Liver (tissue), 9 donors: ENCODE results near the gene TMPRSS6. TPM values are rescaled to one million over a fixed set of nuclear protein-coding genes. Genes with fewer than 3 reads are reported as not detected.

Experiments used
- DNase-seq: peaks from one replicate; pipeline ENCODE4 v3.0.0-alpha.2; 2017; ENCODE audit warnings: low spot score
- H3K27ac ChIP-seq, 2 donors: one replicate each; pipeline ENCODE4 v1.7.0; 2013; ENCODE audit warnings: inconsistent platforms in 2 of 2, low read length in 2 of 2, control low read depth in 1 of 2, low read depth in 1 of 2, mild to moderate bottlenecking in 1 of 2
- H3K27me3 ChIP-seq, 4 donors: one replicate each; pipeline versions ENCODE4 v1.6.1 to v1.7.0; 2013; ENCODE audit warnings: low read length in 3 of 4, inconsistent platforms in 1 of 4, mild to moderate bottlenecking in 1 of 4, moderate library complexity in 1 of 4; ENCODE audit not compliant: control insufficient read depth in 4 of 4, insufficient read depth in 4 of 4
- H3K36me3 ChIP-seq, 4 donors: one replicate each; pipeline versions ENCODE4 v1.6.1 to v1.7.0; 2013; ENCODE audit warnings: low read length in 3 of 4, mild to moderate bottlenecking in 3 of 4, low read depth in 1 of 4, moderate library complexity in 1 of 4; ENCODE audit not compliant: control insufficient read depth in 4 of 4, insufficient read depth in 3 of 4
- H3K4me1 ChIP-seq, 4 donors: one replicate each; pipeline versions ENCODE4 v1.6.1 to v1.7.0; 2013; ENCODE audit warnings: low read length in 3 of 4, mild to moderate bottlenecking in 3 of 4, moderate library complexity in 1 of 4; ENCODE audit not compliant: control insufficient read depth in 4 of 4, insufficient read depth in 4 of 4
- H3K4me3 ChIP-seq, 3 donors: one replicate each; pipeline versions ENCODE4 v1.6.1 to v1.7.0; 2013; ENCODE audit warnings: low read length in 3 of 3, control low read depth in 1 of 3, low read depth in 1 of 3, mild to moderate bottlenecking in 1 of 3
- H3K9ac ChIP-seq, 2 donors: one replicate each; pipeline ENCODE4 v1.7.0; 2013; ENCODE audit warnings: low read length in 2 of 2, mild to moderate bottlenecking in 2 of 2, moderate library complexity in 2 of 2, control low read depth in 1 of 2, low read depth in 1 of 2
- H3K9me3 ChIP-seq, 4 donors: one replicate each; pipeline versions ENCODE4 v1.6.1 to v1.7.0; 2013; ENCODE audit warnings: low read length in 3 of 4; ENCODE audit not compliant: control insufficient read depth in 4 of 4
- ATF3 ChIP-seq: IDR thresholded peaks from 2 replicates; pipeline ENCODE4 v1.6.1; 2016; ENCODE audit warnings: antibody characterized with exemption
- CTCF ChIP-seq: fragments of 150-350 bp; IDR thresholded peaks from 2 replicates; pipeline ENCODE4 v1.5.1; 2017; ENCODE audit warnings: improper control_type of control experiment, low read depth, low read length; ENCODE audit not compliant: missing input control
- EGR1 ChIP-seq, 2 donors: IDR thresholded peaks; 2 replicates each; pipeline ENCODE4 v1.6.1; 2016 to 2018; ENCODE audit warnings: antibody characterized with exemption in 2 of 2, low read depth in 2 of 2
- FOXA1 ChIP-seq: IDR thresholded peaks from 2 replicates; pipeline ENCODE4 v1.6.1; 2016; ENCODE audit warnings: antibody characterized with exemption
- FOXA2 ChIP-seq: IDR thresholded peaks from 2 replicates; pipeline ENCODE4 v1.6.1; 2016; ENCODE audit warnings: antibody characterized with exemption
- HNF4A ChIP-seq, 2 donors: conservative IDR thresholded peaks; 2 replicates each; pipeline ENCODE4 v1.6.1; 2016; ENCODE audit warnings: antibody characterized with exemption in 2 of 2, mild to moderate bottlenecking in 2 of 2
- HNF4G ChIP-seq: IDR thresholded peaks from 2 replicates; pipeline ENCODE4 v1.6.1; 2016; ENCODE audit warnings: antibody characterized with exemption
- MAX ChIP-seq: IDR thresholded peaks from 2 replicates; pipeline ENCODE4 v1.6.1; 2016; ENCODE audit warnings: antibody characterized with exemption
- NR2F2 ChIP-seq: IDR thresholded peaks from 2 replicates; pipeline ENCODE4 v1.6.1; 2016; ENCODE audit warnings: antibody characterized with exemption
- RAD21 ChIP-seq, 2 donors: IDR thresholded peaks; 2 replicates each; pipeline ENCODE4 v1.6.1; 2016; ENCODE audit warnings: antibody characterized with exemption in 2 of 2, mild to moderate bottlenecking in 2 of 2
- RXRA ChIP-seq, 2 donors: IDR thresholded peaks; 2 replicates each; pipeline ENCODE4 v1.6.1; 2017 to 2018; ENCODE audit warnings: antibody characterized with exemption in 2 of 2, mild to moderate bottlenecking in 1 of 2
- SP1 ChIP-seq: IDR thresholded peaks from 2 replicates; pipeline ENCODE4 v1.6.1; 2018; ENCODE audit warnings: antibody characterized with exemption, mild to moderate bottlenecking
- TAF1 ChIP-seq: conservative IDR thresholded peaks from 2 replicates; pipeline ENCODE4 v1.6.1; 2016; ENCODE audit warnings: antibody characterized with exemption, mild to moderate bottlenecking
- YY1 ChIP-seq: IDR thresholded peaks from 2 replicates; pipeline ENCODE4 v1.6.1; 2016; ENCODE audit warnings: antibody characterized with exemption, mild to moderate bottlenecking
- ZBTB33 ChIP-seq: IDR thresholded peaks from 2 replicates; pipeline ENCODE4 v1.6.1; 2016; ENCODE audit warnings: antibody characterized with exemption
- WGBS: extraction: QIAGEN DNeasy Blood & Tissue Kit; methylation state at CpG from one replicate; pipeline ENCODE4 v1.1.7; 2013; 5-methylcytosine and 5-hydroxymethylcytosine counted together
- polyA plus RNA-seq, 2 donors: library from polyadenylated mRNA; stranded (reverse) in 1 of 2; unstranded in 1 of 2; fragments of 200-250 nt in 1 of 2; fragments of >200 nt in 1 of 2; fragmentation: Nextera tagmentation in 1 of 2; extraction: Ambion mirVana in 1 of 2; gene quantifications; one replicate each; pipeline versions ENCODE4 v1.2.1 to v1.2.3, GENCODE V29; 2013 to 2015
- total RNA-seq, 2 donors: library from RNA; depleted of rRNA; stranded (reverse); fragments of >200 nt; gene quantifications; one replicate each; pipeline ENCODE4 v1.2.3, GENCODE V29; 2014
- donor health status: healthy.
- donor health status: healthy.
- donor health status: healthy.
- donor health status: healthy.
- donor health status: healthy.

TMPRSS6 gene
- total and polyA plus RNA-seq, 4 donors = 12.6 to 47.1 (median 39.9) TPM

DNA sequence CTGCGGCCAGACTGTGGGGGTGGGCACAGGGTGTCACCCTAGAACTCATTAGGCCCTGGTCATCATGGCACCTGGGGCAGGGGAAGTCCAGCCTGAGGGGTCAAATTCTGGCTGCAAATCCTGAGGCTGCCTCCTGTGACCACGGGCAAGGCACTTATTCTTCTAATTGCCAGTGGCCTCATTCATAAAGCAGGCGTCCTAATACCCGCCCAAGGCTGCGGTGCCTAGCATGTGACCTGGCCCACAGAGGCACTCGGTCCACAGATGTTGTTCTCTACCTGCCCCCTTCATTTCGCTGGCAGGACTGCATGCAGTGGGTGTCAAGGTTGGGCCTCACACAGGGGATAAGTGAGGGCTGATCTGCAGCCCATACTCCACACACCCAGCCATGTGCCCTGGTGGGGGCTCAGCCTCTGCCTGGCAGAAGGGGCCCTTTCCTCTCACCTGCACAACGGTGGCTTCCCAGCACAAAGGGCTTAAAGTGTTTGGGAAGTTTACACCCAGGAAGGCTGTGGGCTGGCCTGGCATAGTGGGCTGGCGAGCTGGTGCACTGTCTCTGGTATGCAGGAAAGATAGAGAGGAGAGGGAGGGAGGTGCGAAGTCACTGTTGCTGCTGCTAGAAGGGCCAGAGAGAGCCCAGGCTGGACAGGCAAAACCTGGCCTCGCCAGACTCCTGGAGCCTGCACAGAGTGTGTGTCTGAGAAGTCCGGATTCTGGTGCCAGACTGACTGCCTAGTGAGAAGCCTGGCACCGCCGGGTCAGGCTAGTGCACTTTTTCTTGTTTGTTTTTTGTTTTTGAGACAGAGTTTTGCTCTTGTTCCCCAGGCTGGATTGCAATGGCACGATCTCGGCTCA is 86.8 kb downstream of the TMPRSS6 start:
- H3K36me3 ChIP-seq = peaks cover 0 to 7% (median 6%) of the 10 kb centered on the region in 4 donors
- H3K9ac ChIP-seq = peak overlapping the region in 1 of 2 donors; percentile 44
- no peak for TF ChIP-seq RAD21 (IDR thresholded peaks at IDR 0.05)
- H3K4me3 ChIP-seq = no peak overlapping the region
- peak overlapping the region; percentile 91 to 93 for H3K27ac ChIP-seq
- H3K27me3 ChIP-seq = no peaks in the 10 kb centered on the region
- H3K9me3 ChIP-seq = no peaks in the 10 kb centered on the region
- no peak for DNase-seq
- 28% methylated on average over 16 of the region's 16 CpGs for WGBS
- H3K4me1 ChIP-seq = peaks cover 4 to 80% (median 60%) of the 10 kb centered on the region in 4 donors

DNA sequence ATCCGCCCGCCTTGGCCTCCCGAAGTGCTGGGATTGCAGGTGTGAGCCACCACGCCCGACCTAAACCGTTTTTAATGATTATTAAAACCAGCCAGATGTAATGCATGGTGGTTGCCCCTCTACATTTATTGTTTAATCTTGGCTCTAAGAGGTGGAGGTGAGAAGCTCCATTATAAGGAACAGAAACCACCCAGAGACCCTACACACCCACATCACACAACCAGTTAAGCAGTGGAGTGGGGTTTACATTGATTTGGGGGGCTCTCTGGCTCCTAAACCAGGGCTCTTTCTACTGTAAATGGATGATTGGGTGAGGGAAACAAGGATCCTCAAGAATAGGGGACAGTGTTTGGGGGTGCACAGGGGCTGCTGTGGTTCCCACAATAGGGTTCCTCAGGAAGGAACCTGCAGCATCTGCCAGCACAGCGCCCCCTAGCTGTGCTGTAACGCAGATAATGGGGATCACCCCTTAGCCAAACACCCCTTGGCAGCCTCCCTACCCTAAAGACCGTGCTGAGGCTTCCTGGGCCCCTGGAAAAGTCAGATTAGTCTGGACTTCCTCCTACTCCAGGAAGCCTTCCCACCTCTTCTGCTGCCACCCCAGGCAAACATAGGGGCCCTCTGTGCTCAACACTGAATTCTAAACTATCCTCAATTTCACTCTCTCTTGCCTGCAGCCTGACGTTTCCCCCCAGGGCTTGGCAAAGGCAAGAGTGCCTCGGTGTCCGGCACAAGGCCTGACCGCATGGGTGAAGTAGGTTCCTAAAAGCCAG is 87.6 kb downstream of the TMPRSS6 start:
- H3K4me3 ChIP-seq = no peak overlapping the region
- H3K36me3 ChIP-seq = peaks cover 0 to 2% (median 0%) of the 10 kb centered on the region in 4 donors
- WGBS = 42% methylated on average over 13 of the region's 13 CpGs
- no peaks in the 10 kb centered on the region for H3K9me3 ChIP-seq
- TF ChIP-seq RAD21 (IDR thresholded peaks at IDR 0.05) (peak in 1 of 2 donors; percentile 49), SP1 (no peak), ATF3 (no peak), CTCF (peak; percentile 59), ZBTB33 (no peak), YY1 (no peak), TAF1 (no peak)
- peak overlapping the region; percentile 91 to 93 for H3K27ac ChIP-seq
- H3K4me1 ChIP-seq = peaks cover 6 to 80% (median 60%) of the 10 kb centered on the region in 4 donors
- DNase-seq = peak; percentile 63
- H3K9ac ChIP-seq = no peak overlapping the region
- H3K27me3 ChIP-seq = no peaks in the 10 kb centered on the region

GRCh38 chr22:37021041-37021440 is 88.5 kb downstream of the TMPRSS6 start:
- Histone ChIP-seq H3K27me3 (no peaks in the 10 kb centered on the region), H3K9ac (no peak overlapping the region), H3K36me3 (peaks cover 0 to 5% (median 1%) of the 10 kb centered on the region in 4 donors), H3K9me3 (no peaks in the 10 kb centered on the region), H3K27ac (peak overlapping the region; percentile 94 to 95), H3K4me3 (peak overlapping the region in 1 of 3 donors; percentile 36), H3K4me1 (peaks cover 9 to 80% (median 61%) of the 10 kb centered on the region in 4 donors)
- TF ChIP-seq HNF4A (conservative IDR thresholded peaks at IDR 0.05) (no peak), EGR1 (IDR thresholded peaks at IDR 0.05; ENCODE audit: low read depth in 2 of 2) (no peak), FOXA2 (no peak), FOXA1 (no peak), NR2F2 (no peak), HNF4G (no peak), MAX (no peak), RXRA (IDR thresholded peaks at IDR 0.05) (no peak)
- WGBS = 82% methylated on average over 5 of the region's 5 CpGs
- DNase-seq = no peak
